Pancreas (tissue), 10 donors: Measurements from ENCODE around the gene KDM6A. TPM values are rescaled to one million over a fixed set of nuclear protein-coding genes. Genes with fewer than 3 reads are reported as not detected.
A peak's percentile ranks its signal among the peaks of the same experiment; 100 is the strongest.
"Not testable (repeated sequence)": the region's sequence is repeated elsewhere in the genome, so short reads cannot be mapped to it uniquely, and the experiment has no call there.

Experiments
- ATAC-seq, 4 donors: fragments of 200-7000 bp; cut with Tn5 transposase; one replicate each; pipeline versions ENCODE4 v1.8.0 to v1.9.1; 2020; ENCODE audit warnings: mild to moderate bottlenecking in 4 of 4, moderate library complexity in 4 of 4
- DNase-seq, 6 donors: peaks; one replicate each; pipeline ENCODE4 v3.0.0-alpha.2; 2020
- FAIRE-seq: peaks from 2 replicates; lab custom pipeline; 2012; peaks lifted over from hg19 to GRCh38; lab: Jason Lieb, UNC
- H3K27ac ChIP-seq, 4 donors: fragments of 200-600 bp; sonication (generic); 1 replicate in 3 of 4; 2 replicates in 1 of 4; pipeline versions ENCODE4 v1.5.0 to v1.8.0; 2020
- H3K27me3 ChIP-seq, 4 donors: fragments of 200-600 bp; one replicate each; pipeline ENCODE4 v1.8.0; 2021
- H3K36me3 ChIP-seq, 3 donors: fragments of 200-600 bp; sonication (generic) in 1 of 3; one replicate each; pipeline versions ENCODE4 v1.5.0 to v1.8.0; 2020 to 2021
- H3K4me1 ChIP-seq, 3 donors: fragments of 200-600 bp; one replicate each; pipeline ENCODE4 v1.8.0; 2021
- H3K4me3 ChIP-seq, 4 donors: fragments of 200-600 bp; sonication (generic) in 2 of 4; one replicate each; pipeline versions ENCODE4 v1.5.0 to v1.8.0; 2020 to 2021
- H3K9me3 ChIP-seq, 4 donors: fragments of 200-600 bp; one replicate each; pipeline ENCODE4 v1.8.0; 2021
- WGBS, 2 donors: extraction: QIAGEN DNeasy Blood & Tissue Kit; methylation state at CpG; one replicate each; pipeline ENCODE4 v1.1.7; 2013; 5-methylcytosine and 5-hydroxymethylcytosine counted together
- intact Hi-C, 3 donors: fragments of 100-400 bp; cut with DNase I; formaldehyde crosslinking; loops; one replicate each; pipeline versions ENCODE4 v1.11.1 to v1.14.2; 2022
- polyA plus RNA-seq, 2 donors: library from polyadenylated mRNA; stranded (reverse); fragments of 200-250 nt; gene quantifications; one replicate each; pipeline ENCODE4 v1.2.3, GENCODE V29; 2013
- total RNA-seq, 6 donors: library from RNA; stranded (reverse); fragmentation: NEBNext Ultra II Directional in 4 of 6; extraction: Animal tissue kit (Norgen Biotek cat#: 25700) in 4 of 6; gene quantifications; one replicate each; pipeline versions ENCODE4 v1.2.1 to v1.2.4, GENCODE V29; 2021 to 2023
- TF ChIP-seq, protein P1 (sequence below), 4 donors: fragments of 200-600 bp; sonication (generic) in 3 of 4; IDR thresholded peaks; one replicate each; pipeline versions ENCODE4 v1.5.0 to v1.8.0; 2021; ENCODE audit warnings: antibody characterized with exemption in 4 of 4
- donor health status: healthy with polysubstance abuse.
- donor health status: DM: no; HTN: no; CAD: no; lungs with moderate emphysema.
- donor health status: DM: no; HTN: no; CAD: no.
- donor health status: control.
- donor health status: control.
- donor health status: Bipolar disorder and iron deficiency.
- donor health status: DM: yes; HTN: yes; CAD: no.
- donor health status: DM: no; HTN: no; CAD: no.
- donor health status: DM: no; HTN: no; CAD: no.
- donor health status: DM: yes; HTN: yes; CAD: no.

Gene KDM6A
- total and polyA plus RNA-seq, 8 donors = 5.5 to 27.5 (median 16.3) TPM

- FAIRE-seq = no peak
- Histone ChIP-seq H3K27me3 (no peaks in the 10 kb centered on the region), H3K9me3 (no peaks in the 10 kb centered on the region), H3K4me1 (peaks cover 12 to 23% (median 23%) of the 10 kb centered on the region in 3 donors), H3K36me3 (no peaks in the 10 kb centered on the region), H3K4me3 (no peak overlapping the region), H3K27ac (no peak overlapping the region)
- peak in 1 of 4 donors; percentile 20 for ATAC-seq
- 26 to 31% methylated on average over 3 of the region's 3 CpGs for WGBS, 2 donors
- TF ChIP-seq, protein P1, sequence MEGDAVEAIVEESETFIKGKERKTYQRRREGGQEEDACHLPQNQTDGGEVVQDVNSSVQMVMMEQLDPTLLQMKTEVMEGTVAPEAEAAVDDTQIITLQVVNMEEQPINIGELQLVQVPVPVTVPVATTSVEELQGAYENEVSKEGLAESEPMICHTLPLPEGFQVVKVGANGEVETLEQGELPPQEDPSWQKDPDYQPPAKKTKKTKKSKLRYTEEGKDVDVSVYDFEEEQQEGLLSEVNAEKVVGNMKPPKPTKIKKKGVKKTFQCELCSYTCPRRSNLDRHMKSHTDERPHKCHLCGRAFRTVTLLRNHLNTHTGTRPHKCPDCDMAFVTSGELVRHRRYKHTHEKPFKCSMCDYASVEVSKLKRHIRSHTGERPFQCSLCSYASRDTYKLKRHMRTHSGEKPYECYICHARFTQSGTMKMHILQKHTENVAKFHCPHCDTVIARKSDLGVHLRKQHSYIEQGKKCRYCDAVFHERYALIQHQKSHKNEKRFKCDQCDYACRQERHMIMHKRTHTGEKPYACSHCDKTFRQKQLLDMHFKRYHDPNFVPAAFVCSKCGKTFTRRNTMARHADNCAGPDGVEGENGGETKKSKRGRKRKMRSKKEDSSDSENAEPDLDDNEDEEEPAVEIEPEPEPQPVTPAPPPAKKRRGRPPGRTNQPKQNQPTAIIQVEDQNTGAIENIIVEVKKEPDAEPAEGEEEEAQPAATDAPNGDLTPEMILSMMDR (IDR thresholded peaks at IDR 0.05) = no peak
- no peak for DNase-seq
- intact Hi-C loops = no loop called here
Measured at GRCh38 chrX:44908827-44909226, 35.8 kb downstream of the KDM6A start.

DNA sequence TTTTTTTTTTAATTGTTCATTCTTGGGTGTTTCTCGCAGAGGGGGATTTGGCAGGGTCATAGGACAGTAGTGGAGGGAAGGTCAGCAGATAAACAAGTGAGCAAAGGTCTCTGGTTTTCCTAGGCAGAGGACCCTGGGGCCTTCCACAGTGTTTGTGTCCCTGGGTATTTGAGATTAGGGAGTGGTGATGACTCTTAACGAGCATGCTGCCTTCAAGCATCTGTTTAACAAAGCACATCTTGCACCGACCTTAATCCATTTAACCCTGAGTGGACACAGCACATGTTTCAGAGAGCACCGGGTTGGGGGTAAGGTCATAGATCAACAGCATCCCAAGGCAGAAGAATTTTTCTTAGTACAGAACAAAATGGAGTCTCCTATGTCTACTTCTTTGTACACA is 37.5 kb downstream of the KDM6A start:
- intact Hi-C loops = not testable (repeated sequence)

DNA sequence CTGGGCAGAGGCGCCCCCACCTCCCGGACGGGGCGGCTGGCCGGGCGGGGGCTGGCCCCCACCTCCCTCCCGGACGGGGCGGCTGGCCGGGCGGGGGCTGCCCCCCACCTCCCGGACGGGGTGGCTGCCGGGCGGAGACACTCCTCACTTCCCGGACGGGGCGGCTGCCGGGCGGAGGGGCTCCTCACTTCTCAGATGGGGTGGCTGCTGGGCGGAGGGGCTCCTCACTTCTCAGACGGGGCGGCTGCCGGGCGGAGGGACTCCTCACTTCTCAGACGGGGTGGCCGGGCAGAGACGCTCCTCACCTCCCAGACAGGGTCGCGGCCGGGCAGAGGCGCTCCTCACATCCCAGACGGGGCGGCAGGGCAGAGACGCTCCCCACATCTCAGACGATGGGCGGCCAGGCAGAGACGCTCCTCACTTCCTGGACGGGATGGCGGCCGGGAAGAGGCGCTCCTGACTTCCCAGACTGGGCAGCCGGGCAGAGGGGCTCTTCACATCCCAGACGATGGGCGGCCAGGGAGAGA is 38.1 kb downstream of the KDM6A start:
- H3K27me3 ChIP-seq, DNase-seq, intact Hi-C loops, ATAC-seq, H3K9me3 ChIP-seq, FAIRE-seq, H3K4me3 ChIP-seq, H3K27ac ChIP-seq, H3K36me3 ChIP-seq: not testable (repeated sequence)
- H3K4me1 ChIP-seq = peaks cover 10 to 26% (median 16%) of the 10 kb centered on the region in 3 donors
- WGBS, 2 donors = 95 to 97% methylated on average over 19 to 40 of the region's 45 CpGs

More for the DNA sequence above, 37.5 kb downstream of the KDM6A start:
- not testable (repeated sequence) for H3K4me3 ChIP-seq, H3K27me3 ChIP-seq, H3K36me3 ChIP-seq, ATAC-seq, H3K9me3 ChIP-seq, DNase-seq, FAIRE-seq, H3K27ac ChIP-seq
- peaks cover 10 to 23% (median 21%) of the 10 kb centered on the region in 3 donors for H3K4me1 ChIP-seq
- 83 to 100% methylated on average over 3 to 4 of the region's 4 CpGs for WGBS, 2 donors

DNA sequence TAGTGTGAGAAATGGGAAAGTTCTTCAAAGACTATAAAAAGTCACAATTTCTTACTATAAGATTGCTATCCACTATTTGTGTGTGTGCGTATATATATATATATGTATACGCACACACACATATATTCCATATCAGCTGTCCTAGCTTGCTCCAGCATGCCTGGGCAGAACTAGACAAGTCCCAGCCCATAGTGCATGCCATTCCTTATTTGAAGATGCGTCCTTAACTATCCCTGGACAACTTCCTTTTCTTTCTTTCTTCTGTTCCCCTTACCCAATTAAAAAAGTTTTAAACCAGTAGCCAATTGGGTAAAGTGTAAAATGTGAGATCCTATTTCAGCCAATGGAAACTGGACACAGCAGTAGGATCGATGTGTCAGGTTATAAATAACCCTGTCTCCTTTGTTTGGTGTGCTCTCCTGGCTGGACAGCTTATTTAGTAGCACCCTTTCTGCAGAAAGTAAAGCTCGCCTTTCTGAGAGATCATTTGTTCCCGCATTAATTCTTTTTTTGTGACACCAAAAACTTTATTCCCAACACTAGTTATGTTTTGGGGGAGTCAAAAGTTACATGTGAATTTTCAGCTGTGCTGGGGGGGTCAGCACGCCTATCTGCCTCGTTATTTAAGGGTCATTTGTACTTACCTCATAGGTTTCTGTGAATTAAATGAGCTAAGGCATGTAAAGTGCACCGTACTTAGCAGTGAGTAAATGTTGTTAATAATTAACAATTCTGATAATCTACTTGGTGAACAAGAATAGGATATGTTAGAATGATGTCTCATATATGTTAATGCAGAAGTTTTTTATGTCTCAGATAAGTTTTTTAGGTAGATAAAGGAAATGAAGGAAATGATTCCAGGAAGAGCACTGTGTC is 40.9 kb downstream of the KDM6A start:
- intact Hi-C loops = no loop called here
- Histone ChIP-seq H3K27ac (peak overlapping the region in 2 of 4 donors; percentile 64 to 71), H3K4me3 (no peak overlapping the region), H3K27me3 (no peaks in the 10 kb centered on the region), H3K9me3 (no peaks in the 10 kb centered on the region), H3K36me3 (no peaks in the 10 kb centered on the region), H3K4me1 (peaks cover 17 to 40% (median 32%) of the 10 kb centered on the region in 3 donors)
- ATAC-seq (peak; percentile 51 to 59 (median 54)), FAIRE-seq (no peak), DNase-seq (no peak)
- TF ChIP-seq, protein P1 (IDR thresholded peaks at IDR 0.05) = no peak
- WGBS, 2 donors = 61 to 69% methylated on average over 9 of the region's 9 CpGs

GRCh38 chrX:44914532-44915198 is 41.7 kb downstream of the KDM6A start:
- intact Hi-C loops = no loop called here
- TF ChIP-seq, protein P1 (IDR thresholded peaks at IDR 0.05) = no peak
- no peak overlapping the region for H3K4me3 ChIP-seq
- no peaks in the 10 kb centered on the region for H3K9me3 ChIP-seq
- 52 to 72% methylated on average over 2 of the region's 2 CpGs for WGBS, 2 donors
- H3K4me1 ChIP-seq = peaks cover 17 to 41% (median 32%) of the 10 kb centered on the region in 3 donors
- DNase-seq = no peak
- peak overlapping the region in 2 of 4 donors; percentile 64 to 71 for H3K27ac ChIP-seq
- no peaks in the 10 kb centered on the region for H3K36me3 ChIP-seq
- peak in 3 of 4 donors; percentile 25 to 61 (median 53) for ATAC-seq
- H3K27me3 ChIP-seq = no peaks in the 10 kb centered on the region
- no peak for FAIRE-seq
